H1 (cell line): ENCODE measurements around the gene ITGB2. TPM values are rescaled to one million over a fixed set of nuclear protein-coding genes. Genes with fewer than 3 reads are reported as not detected.

Source experiments
- BACH1 ChIP-seq: IDR thresholded peaks from 2 replicates; pipeline ENCODE4 v1.6.1; 2012; ENCODE audit warnings: low read length, improper control_type of control experiment
- CHD1 ChIP-seq: IDR thresholded peaks from 2 replicates; pipeline ENCODE4 v1.6.1; 2012; ENCODE audit warnings: low read depth, low read length, improper control_type of control experiment
- CHD7 ChIP-seq: fragments of 300-600 bp; sonication (generic); IDR thresholded peaks from 2 replicates; pipeline ENCODE4 v1.7.1; 2012; ENCODE audit warnings: low read length, moderate library complexity, mild to moderate bottlenecking, inconsistent platforms; ENCODE audit not compliant: insufficient replicate concordance
- JUN ChIP-seq: IDR thresholded peaks from 2 replicates; pipeline ENCODE4 v1.6.1; 2011; ENCODE audit warnings: low read depth, mild to moderate bottlenecking, improper control_type of control experiment, low read length
- POLR2A ChIP-seq, 2 experiments: IDR thresholded peaks; 1 replicate in 1 of 2; 2 replicates in 1 of 2; pipeline ENCODE4 v1.6.1; 2011; ENCODE audit warnings: low read depth in 2 of 2, low read length in 2 of 2, mild to moderate bottlenecking in 2 of 2; ENCODE audit errors: control extremely low read depth in 1 of 2
- RNF2 ChIP-seq: fragments of 200-900, 300-1000 bp; sonication (generic); IDR thresholded peaks from 2 replicates; pipeline ENCODE4 v1.7.1; 2016; ENCODE audit warnings: borderline replicate concordance, low read depth, mild to moderate bottlenecking, antibody characterized with exemption, low read length; ENCODE audit not compliant: poor library complexity, severe bottlenecking; ENCODE audit errors: missing control alignments
- USF2 ChIP-seq: IDR thresholded peaks from 2 replicates; pipeline ENCODE4 v1.6.1; 2011; ENCODE audit warnings: low read length, improper control_type of control experiment
- polyA plus RNA-seq, 7 experiments: library from polyadenylated mRNA; depleted of rRNA in 3 of 7; stranded (reverse) in 5 of 7; unstranded in 2 of 7; fragments of >200 nt in 5 of 7; fragments of 200-250 nt in 2 of 7; gene quantifications; 1 replicate in 5 of 7; 2 replicates in 1 of 7; 4 replicates in 1 of 7; pipeline versions ENCODE4 v1.2.1 to v1.2.3, GENCODE V29; 2011 to 2013; ENCODE audit warnings: missing spikeins in 2 of 7, mixed read lengths in 2 of 7
- total RNA-seq: library from RNA; stranded (reverse); fragmentation: NEBNext Ultra II Directional; extraction: Animal tissue kit (Norgen Biotek cat#: 25700); gene quantifications from 2 replicates; pipeline ENCODE4 v1.2.1, GENCODE V29; 2021

The ITGB2 gene
- total and polyA plus RNA-seq, 2 of the 8 experiments (the other 6 are each of a cell fraction or from before 2014, with no cell fraction given) = 0.24 to 0.63 TPM

- TF ChIP-seq CHD7 (no peak), POLR2A (IDR thresholded peaks at IDR 0.05; ENCODE audit: control extremely low read depth in 1 of 2, low read depth in 2 of 2, low read length in 2 of 2) (no peak), RNF2 (no peak), JUN (no peak), CHD1 (no peak), BACH1 (no peak), USF2 (no peak)
Observed at GRCh38 chr21:44944596-44944995, 23.9 kb upstream of the ITGB2 start (continued).
